ENCODE results near the gene CNTNAP2. TPM values are rescaled to one million over a fixed set of nuclear protein-coding genes. Genes with fewer than 3 reads are reported as not detected.

Gene CNTNAP2
- total and polyA plus RNA-seq, 4 donors: 0.14 to 2.3 (median 1.1) TPM

DNA sequence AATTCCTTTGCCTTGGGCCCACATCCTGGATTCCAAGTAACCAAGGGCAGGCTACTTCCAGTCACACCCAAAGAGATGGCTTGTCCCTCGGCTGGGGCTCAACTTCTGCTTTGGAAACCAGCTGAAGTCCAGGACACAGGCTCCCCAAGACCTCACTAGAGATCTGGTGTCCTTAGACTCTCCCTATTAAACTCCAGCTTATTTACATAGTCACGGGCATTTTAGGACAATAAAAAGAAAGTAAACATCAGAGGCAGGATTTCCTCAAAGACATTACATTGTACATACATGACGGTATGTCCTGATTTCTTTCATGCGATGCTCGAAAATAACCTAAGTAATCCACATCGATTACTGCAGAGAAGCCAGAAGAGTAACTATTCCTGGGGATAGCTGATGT, 2012.4 kb downstream of the CNTNAP2 start:
- H3K9me3 ChIP-seq (ENCODE audit: control insufficient read depth in 4 of 4, low read length in 3 of 4): no peaks in the 10 kb centered on the region
- TF ChIP-seq FOXA2 (IDR thresholded peaks at IDR 0.05) (no peak), NR2F2 (IDR thresholded peaks at IDR 0.05) (no peak), HNF4A (conservative IDR thresholded peaks at IDR 0.05) (no peak), RXRA (IDR thresholded peaks at IDR 0.05) (no peak), RAD21 (IDR thresholded peaks at IDR 0.05) (no peak), GABPA (IDR thresholded peaks at IDR 0.05 in 1 of 2, conservative IDR thresholded peaks at IDR 0.05 in 1 of 2) (no peak), JUND (IDR thresholded peaks at IDR 0.05) (no peak), TAF1 (conservative IDR thresholded peaks at IDR 0.05) (no peak), FOXA1 (IDR thresholded peaks at IDR 0.05) (no peak)
- TF ChIP-seq, protein P1, sequence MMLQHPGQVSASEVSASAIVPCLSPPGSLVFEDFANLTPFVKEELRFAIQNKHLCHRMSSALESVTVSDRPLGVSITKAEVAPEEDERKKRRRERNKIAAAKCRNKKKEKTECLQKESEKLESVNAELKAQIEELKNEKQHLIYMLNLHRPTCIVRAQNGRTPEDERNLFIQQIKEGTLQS (IDR thresholded peaks at IDR 0.05): no peak
- H3K4me3 ChIP-seq (ENCODE audit: low read depth in 1 of 3, low read length in 3 of 3): no peak overlapping the region
- H3K9ac ChIP-seq (ENCODE audit: low read depth in 1 of 2, low read length in 2 of 2): no peak overlapping the region
- H3K36me3 ChIP-seq (ENCODE audit: control insufficient read depth in 4 of 4, insufficient read depth in 3 of 4, low read depth in 1 of 4, low read length in 3 of 4): no peaks in the 10 kb centered on the region
- 78% methylated on average over 6 of the region's 6 CpGs for WGBS
- H3K27me3 ChIP-seq (ENCODE audit: control insufficient read depth in 4 of 4, insufficient read depth in 4 of 4, low read length in 3 of 4): no peaks in the 10 kb centered on the region
- H3K27ac ChIP-seq (ENCODE audit: low read depth in 1 of 2, low read length in 2 of 2): no peak overlapping the region
- DNase-seq (ENCODE audit: low spot score): no peak
- no peaks in the 10 kb centered on the region for H3K4me1 ChIP-seq (ENCODE audit: control insufficient read depth in 4 of 4, insufficient read depth in 4 of 4, low read length in 3 of 4)

DNA sequence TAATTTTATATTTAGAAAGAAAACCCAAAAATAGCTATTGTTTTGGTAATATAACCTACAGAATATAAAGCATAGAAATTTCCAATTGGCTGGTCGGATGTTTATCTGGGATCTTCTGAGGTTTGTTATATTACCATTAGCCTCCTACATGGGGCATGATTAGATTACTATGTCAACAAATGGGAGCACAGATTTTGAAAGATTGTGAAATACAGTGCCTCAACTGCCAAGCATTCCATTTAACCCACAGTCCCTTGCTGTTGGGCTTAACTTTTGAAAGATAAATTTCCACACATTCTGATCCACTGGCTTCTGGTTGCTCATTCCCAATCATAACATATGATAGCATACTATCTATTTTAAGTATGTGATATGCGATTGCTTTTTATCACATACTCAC, 2018.5 kb downstream of the CNTNAP2 start:
- no peak for DNase-seq (ENCODE audit: low spot score)

More for the DNA sequence above, 2018.5 kb downstream of the CNTNAP2 start:
- H3K36me3 ChIP-seq (ENCODE audit: control insufficient read depth in 4 of 4, insufficient read depth in 3 of 4, low read depth in 1 of 4, low read length in 3 of 4): no peaks in the 10 kb centered on the region
- peaks cover 0 to 3% (median 1%) of the 10 kb centered on the region in 4 donors for H3K27me3 ChIP-seq (ENCODE audit: control insufficient read depth in 4 of 4, insufficient read depth in 4 of 4, low read length in 3 of 4)
- H3K4me3 ChIP-seq (ENCODE audit: low read depth in 1 of 3, low read length in 3 of 3): no peak overlapping the region
- no peaks in the 10 kb centered on the region for H3K9me3 ChIP-seq (ENCODE audit: control insufficient read depth in 4 of 4, low read length in 3 of 4)
- no peak overlapping the region for H3K9ac ChIP-seq (ENCODE audit: low read depth in 1 of 2, low read length in 2 of 2)
- no peak overlapping the region for H3K27ac ChIP-seq (ENCODE audit: low read depth in 1 of 2, low read length in 2 of 2)
- WGBS: 59% methylated on average over 2 of the region's 2 CpGs
- no peaks in the 10 kb centered on the region for H3K4me1 ChIP-seq (ENCODE audit: control insufficient read depth in 4 of 4, insufficient read depth in 4 of 4, low read length in 3 of 4)
- no peak for TF ChIP-seq YY1 (IDR thresholded peaks at IDR 0.05)
- no peak for TF ChIP-seq TAF1 (conservative IDR thresholded peaks at IDR 0.05)
- TF ChIP-seq, protein P1 (IDR thresholded peaks at IDR 0.05): no peak
- TF ChIP-seq JUND (IDR thresholded peaks at IDR 0.05): no peak
- TF ChIP-seq, protein P2, sequence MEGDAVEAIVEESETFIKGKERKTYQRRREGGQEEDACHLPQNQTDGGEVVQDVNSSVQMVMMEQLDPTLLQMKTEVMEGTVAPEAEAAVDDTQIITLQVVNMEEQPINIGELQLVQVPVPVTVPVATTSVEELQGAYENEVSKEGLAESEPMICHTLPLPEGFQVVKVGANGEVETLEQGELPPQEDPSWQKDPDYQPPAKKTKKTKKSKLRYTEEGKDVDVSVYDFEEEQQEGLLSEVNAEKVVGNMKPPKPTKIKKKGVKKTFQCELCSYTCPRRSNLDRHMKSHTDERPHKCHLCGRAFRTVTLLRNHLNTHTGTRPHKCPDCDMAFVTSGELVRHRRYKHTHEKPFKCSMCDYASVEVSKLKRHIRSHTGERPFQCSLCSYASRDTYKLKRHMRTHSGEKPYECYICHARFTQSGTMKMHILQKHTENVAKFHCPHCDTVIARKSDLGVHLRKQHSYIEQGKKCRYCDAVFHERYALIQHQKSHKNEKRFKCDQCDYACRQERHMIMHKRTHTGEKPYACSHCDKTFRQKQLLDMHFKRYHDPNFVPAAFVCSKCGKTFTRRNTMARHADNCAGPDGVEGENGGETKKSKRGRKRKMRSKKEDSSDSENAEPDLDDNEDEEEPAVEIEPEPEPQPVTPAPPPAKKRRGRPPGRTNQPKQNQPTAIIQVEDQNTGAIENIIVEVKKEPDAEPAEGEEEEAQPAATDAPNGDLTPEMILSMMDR (IDR thresholded peaks at IDR 0.05; ENCODE audit: low read depth, low read length, missing input control): no peak
- TF ChIP-seq, protein P3, sequence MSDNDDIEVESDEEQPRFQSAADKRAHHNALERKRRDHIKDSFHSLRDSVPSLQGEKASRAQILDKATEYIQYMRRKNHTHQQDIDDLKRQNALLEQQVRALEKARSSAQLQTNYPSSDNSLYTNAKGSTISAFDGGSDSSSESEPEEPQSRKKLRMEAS (IDR thresholded peaks at IDR 0.05): no peak
- no peak for TF ChIP-seq HNF4A (conservative IDR thresholded peaks at IDR 0.05)
- TF ChIP-seq RXRA (IDR thresholded peaks at IDR 0.05): no peak
- TF ChIP-seq FOXA2 (IDR thresholded peaks at IDR 0.05): no peak
- no peak for TF ChIP-seq HNF4G (IDR thresholded peaks at IDR 0.05)
- TF ChIP-seq, protein P4, sequence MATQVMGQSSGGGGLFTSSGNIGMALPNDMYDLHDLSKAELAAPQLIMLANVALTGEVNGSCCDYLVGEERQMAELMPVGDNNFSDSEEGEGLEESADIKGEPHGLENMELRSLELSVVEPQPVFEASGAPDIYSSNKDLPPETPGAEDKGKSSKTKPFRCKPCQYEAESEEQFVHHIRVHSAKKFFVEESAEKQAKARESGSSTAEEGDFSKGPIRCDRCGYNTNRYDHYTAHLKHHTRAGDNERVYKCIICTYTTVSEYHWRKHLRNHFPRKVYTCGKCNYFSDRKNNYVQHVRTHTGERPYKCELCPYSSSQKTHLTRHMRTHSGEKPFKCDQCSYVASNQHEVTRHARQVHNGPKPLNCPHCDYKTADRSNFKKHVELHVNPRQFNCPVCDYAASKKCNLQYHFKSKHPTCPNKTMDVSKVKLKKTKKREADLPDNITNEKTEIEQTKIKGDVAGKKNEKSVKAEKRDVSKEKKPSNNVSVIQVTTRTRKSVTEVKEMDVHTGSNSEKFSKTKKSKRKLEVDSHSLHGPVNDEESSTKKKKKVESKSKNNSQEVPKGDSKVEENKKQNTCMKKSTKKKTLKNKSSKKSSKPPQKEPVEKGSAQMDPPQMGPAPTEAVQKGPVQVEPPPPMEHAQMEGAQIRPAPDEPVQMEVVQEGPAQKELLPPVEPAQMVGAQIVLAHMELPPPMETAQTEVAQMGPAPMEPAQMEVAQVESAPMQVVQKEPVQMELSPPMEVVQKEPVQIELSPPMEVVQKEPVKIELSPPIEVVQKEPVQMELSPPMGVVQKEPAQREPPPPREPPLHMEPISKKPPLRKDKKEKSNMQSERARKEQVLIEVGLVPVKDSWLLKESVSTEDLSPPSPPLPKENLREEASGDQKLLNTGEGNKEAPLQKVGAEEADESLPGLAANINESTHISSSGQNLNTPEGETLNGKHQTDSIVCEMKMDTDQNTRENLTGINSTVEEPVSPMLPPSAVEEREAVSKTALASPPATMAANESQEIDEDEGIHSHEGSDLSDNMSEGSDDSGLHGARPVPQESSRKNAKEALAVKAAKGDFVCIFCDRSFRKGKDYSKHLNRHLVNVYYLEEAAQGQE (IDR thresholded peaks at IDR 0.05): no peak
- TF ChIP-seq FOXA1 (IDR thresholded peaks at IDR 0.05): no peak
- TF ChIP-seq, protein P5, sequence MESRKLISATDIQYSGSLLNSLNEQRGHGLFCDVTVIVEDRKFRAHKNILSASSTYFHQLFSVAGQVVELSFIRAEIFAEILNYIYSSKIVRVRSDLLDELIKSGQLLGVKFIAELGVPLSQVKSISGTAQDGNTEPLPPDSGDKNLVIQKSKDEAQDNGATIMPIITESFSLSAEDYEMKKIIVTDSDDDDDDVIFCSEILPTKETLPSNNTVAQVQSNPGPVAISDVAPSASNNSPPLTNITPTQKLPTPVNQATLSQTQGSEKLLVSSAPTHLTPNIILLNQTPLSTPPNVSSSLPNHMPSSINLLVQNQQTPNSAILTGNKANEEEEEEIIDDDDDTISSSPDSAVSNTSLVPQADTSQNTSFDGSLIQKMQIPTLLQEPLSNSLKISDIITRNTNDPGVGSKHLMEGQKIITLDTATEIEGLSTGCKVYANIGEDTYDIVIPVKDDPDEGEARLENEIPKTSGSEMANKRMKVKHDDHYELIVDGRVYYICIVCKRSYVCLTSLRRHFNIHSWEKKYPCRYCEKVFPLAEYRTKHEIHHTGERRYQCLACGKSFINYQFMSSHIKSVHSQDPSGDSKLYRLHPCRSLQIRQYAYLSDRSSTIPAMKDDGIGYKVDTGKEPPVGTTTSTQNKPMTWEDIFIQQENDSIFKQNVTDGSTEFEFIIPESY (IDR thresholded peaks at IDR 0.05): no peak
- TF ChIP-seq SP1 (IDR thresholded peaks at IDR 0.05): no peak
